Left colon (tissue), 2 donors: Measurements from ENCODE around the gene CTNNA3. TPM values are rescaled to one million over a fixed set of nuclear protein-coding genes. Genes with fewer than 3 reads are reported as not detected.
A peak's percentile ranks its signal among the peaks of the same experiment; 100 is the strongest.
"Not testable (repeated sequence)": the region's sequence is repeated elsewhere in the genome, so short reads cannot be mapped to it uniquely, and the experiment has no call there.

Experiments used
- ATAC-seq: fragments of 200-7000 bp; cut with Tn5 transposase; one replicate; pipeline ENCODE4 v1.9.1; 2020; ENCODE audit warnings: mild to moderate bottlenecking, moderate library complexity
- DNase-seq, 2 donors: peaks; one replicate each; pipeline ENCODE4 v3.0.0-alpha.2; 2020
- intact Hi-C, 2 donors: fragments of 100-400 bp; cut with DNase I in 1 of 2; cut with micrococcal nuclease in 1 of 2; formaldehyde crosslinking; loops; one replicate each; pipeline versions ENCODE4 v1.11.2 to v1.14.0; 2022; cut with DNase I, micrococcal nuclease
- total RNA-seq, 2 donors: library from RNA; stranded (reverse); fragmentation: NEBNext Ultra II Directional; extraction: Animal tissue kit (Norgen Biotek cat#: 25700); gene quantifications; one replicate each; pipeline ENCODE4 v1.2.1, GENCODE V29; 2021
- donor health status: DM: no; HTN: no; CAD: no.
- donor health status: DM: yes; HTN: yes; CAD: no.

Gene CTNNA3
- total RNA-seq, 2 donors from 2014 or later: 0.21 to 1.0 TPM

DNA sequence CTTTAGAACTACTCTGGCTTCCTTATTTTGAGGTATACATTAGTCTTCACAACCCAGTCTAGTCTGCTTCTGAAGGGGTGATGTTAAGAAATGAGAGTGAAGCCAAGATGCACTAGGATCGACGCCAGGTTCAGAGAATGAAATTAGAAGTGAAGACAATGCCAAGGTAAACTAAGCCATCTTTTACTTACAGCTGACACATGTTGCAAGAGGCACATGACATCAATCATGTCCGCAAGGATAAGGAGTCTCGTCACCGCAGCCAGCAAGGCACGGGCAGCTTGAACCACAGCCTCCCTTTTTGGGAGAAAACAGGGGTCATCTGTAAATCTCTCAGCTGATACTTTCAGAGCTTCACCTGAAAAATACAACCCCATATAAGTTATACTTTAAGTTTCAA, 156.7 kb downstream of the CTNNA3 start:
- intact Hi-C loops: no loop called here
- no peak for ATAC-seq

DNA sequence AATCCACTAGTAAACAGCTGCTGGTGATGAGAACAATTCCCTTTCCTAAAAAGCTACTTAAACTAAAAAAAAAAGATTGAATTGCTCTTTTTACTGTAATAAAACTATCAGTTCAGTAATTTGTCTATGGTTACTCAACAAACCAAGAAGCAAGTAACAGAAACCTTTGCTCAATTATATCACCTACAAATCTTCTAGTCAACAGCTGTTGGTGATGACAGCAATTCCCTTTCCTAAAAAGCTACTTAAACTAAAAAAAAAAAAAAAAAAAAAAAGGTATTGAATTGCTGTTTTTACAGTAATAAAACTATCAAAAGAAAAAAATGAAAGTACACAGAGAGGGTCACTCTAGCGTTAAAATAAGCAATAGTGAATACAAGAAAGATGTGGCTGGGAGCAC, 158.1 kb downstream of the CTNNA3 start:
- DNase-seq (no peak), ATAC-seq (no peak)
- intact Hi-C loops: no loop called here

More for the DNA sequence above, 156.7 kb downstream of the CTNNA3 start:
- no peak for DNase-seq

DNA sequence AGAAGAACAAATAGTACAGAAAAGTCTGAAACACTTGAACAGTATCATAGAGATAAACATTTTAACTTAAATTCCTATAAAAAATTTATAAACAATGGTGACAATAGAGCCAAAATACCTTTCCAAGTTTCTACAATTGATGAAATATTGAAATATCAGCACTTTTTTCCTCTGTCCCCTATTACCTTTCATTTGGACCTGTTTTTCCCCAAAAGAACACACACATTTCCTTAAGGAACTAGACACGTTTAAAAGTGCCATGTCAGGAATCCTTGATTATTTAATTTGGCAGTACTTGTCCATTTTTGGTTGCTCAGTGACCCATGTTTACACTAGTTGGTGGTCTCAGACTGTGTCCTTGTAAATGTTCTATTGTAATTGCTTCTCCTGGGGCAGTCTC, 162.6 kb downstream of the CTNNA3 start:
- intact Hi-C loops: no loop called here
- ATAC-seq (no peak), DNase-seq (no peak)

DNA sequence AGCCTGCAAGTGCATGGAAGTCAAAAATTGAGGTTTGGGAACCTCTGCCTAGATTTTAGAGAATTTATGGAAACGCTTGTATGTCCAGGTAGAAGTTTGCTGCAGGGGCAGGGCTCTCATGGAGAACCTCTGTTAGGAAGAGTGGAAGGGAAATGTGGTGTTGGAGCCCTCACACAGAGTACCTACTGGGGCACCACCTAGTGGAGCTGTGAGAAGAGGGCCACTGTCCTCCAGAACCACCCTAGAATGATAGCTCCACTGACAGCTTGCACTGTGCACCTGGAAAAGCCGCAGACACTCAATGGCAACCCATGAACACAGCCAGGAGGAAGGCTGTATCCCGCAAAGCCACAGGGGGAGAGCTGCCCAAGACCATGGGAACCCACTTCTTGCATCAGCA, 165.0 kb downstream of the CTNNA3 start:
- DNase-seq, intact Hi-C loops, ATAC-seq: not testable (repeated sequence)

DNA sequence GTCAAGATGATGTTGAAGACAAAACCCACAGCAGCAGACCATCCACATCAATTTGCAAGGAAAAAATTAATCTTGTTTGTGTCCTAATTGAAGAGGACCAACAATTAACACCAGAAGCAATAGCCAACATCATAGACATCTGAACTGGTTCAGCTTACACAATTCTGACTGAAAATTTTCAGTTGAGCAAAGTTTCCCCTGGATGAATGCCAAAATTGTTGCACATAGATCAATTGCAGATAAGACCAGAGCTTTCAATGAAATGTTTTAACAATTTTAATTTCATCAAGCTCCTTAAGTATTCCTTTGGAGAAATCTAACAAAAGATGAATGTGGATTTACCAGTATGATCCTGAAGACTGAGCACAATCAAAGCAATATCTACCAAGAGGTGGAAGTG, 168.6 kb downstream of the CTNNA3 start:
- ATAC-seq (no peak), DNase-seq (no peak)
- intact Hi-C loops: no loop called here

DNA sequence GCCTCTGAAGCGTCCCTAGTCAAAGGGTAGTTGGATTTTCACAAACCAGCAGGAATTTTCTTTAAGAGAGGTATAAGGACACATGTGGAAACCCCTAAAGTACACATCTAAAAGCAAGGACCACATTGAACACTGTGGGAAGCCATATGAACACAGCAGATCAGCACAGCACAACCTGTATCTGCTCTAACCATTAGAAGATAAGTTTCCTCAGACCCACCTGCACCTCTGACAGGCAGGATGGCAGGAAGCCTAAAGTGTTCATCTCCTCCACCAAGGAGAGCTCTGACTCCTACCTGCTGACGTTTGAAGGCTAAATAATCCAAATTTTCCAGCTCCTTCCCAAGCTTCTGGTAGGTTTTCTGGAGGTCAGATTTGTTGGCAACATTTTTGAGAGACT, 174.4 kb downstream of the CTNNA3 start:
- ATAC-seq (no peak), DNase-seq (no peak)
- intact Hi-C loops: no loop called here

DNA sequence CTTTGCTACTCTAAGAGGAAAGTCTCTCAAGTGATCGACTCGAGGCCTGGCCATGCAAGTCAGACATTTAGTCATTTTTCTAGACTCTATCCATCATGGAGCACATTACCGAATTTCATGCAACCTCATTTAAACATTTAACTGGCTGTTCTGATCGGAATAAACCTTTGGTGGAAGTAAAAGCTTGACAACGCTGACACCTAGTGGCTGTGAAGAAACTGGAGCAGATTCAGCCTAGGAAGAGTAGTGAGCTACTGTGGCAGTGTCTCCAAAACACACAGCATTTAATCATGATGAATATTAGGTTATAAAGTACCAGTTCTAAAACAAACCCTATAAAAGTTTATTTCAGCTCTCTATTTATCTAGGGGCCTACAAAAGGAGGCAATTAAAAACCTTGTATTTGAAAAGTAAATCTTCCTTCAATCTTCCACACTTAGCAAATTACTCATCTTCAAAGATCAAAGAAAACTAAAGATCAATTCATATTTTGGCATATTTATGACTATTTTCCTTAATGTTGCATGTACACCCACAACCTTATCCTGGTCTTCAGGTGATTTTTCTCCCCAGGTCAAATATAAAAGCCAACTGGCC, 175.0 kb downstream of the CTNNA3 start:
- intact Hi-C loops: no loop called here
- DNase-seq (no peak), ATAC-seq (peak; percentile 61)

DNA sequence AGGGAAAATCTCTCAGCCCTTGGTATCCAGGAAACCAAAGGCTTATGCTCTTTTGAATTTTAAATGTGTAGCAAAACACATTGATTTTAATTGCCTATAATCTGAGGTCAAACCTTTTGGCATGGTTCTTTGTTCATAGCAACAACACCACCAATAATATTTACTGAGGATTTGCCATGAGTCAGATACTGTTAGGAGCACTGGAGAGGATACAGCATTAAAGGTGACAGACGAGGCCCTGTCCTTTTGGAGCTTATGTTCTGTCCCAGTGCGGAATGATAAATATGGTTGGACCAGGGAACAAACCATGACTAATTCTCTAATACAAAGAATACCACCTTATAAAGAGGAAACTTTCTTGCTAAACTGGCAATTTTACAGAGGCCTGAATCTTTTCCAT, 176.6 kb downstream of the CTNNA3 start:
- ATAC-seq (no peak), DNase-seq (no peak)
- intact Hi-C loops: no loop called here

DNA sequence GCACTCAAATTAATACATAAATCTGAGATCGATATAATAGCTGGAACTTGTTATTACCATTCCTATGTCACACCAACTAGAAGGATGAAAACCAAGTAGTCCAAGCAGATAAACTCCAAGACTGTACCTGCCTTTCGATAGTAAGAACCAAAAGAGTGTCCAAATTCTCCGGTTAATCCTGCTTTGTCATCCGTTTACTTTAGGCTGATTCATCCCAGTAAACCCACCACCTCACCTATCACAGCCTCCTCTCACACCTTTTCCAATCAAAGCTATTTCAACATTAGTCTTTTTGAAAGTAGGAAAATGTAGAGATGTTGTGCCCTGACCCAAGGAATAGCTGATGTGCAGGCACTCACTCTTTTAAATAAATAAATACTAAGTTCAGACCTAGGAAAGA, 177.2 kb downstream of the CTNNA3 start:
- DNase-seq (no peak), ATAC-seq (no peak)
- intact Hi-C loops: no loop called here

DNA sequence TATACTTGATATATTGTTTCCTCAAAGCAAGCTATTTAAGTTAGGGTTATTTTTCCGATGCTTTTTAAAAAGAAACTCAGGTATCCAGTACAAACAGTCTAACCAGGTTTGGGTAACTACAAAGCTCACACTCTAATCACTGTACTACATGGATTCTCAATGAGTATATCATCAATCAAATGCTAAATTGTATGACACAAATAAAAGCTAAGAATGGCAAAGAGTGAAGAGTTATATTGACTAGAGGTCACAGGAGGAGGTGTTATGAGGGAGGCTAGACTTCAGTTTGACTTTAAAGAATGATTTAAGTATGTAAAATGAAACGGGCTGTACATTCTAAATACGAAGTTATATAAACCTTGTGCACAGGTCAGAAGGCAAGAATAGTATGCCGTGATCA, 178.0 kb downstream of the CTNNA3 start:
- no peak for DNase-seq
- ATAC-seq: no peak
- intact Hi-C loops: no loop called here

DNA sequence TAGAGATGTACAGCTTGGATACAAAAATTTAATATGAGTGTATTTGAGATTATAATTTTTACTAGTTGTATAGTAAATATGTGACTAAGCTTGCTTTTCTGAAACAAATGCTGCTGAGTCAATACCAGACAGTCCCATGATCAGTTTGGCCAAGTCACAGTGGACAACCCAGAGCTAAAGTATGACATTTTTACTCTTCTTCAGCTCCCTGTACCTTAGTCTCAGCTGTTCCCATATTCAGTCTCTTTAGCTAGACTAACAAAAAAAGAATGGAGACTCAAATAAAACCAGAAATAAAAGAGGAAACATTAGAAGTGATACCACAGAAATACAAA, 189.3 kb downstream of the CTNNA3 start:
- intact Hi-C loops: no loop called here
- DNase-seq: no peak
- ATAC-seq: no peak

DNA sequence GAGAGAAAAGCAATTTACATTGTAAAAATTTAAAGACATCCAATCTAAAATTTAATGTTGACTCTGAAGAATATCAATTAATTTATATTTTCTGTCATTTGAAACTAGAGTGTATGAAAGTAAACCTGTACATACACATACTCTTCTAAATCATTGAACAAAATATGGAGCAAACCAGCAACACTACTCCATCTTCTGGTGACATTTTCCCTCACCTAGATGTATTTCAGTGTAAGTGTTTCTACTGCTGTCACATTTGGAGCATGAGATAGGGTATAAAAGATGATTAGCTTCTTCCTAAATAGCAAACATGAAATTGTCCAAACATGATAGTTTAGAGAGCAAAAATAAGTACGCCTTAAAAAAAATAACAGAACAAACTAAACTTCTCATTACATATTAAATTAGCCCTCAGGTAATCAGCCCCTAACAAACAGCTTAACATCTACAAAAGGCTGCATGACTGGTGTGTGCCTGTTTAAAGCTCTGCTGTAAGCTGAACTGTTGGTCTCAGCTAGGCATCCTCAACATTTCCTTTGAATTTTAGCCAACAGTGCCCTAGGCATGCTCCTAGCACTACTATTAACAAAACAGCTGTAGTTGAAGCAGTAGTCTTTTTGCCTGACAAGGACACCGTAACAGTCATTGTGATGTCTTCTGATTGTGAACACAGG, 189.8 kb downstream of the CTNNA3 start:
- DNase-seq (no peak), ATAC-seq (no peak)
- intact Hi-C loops: no loop called here

DNA sequence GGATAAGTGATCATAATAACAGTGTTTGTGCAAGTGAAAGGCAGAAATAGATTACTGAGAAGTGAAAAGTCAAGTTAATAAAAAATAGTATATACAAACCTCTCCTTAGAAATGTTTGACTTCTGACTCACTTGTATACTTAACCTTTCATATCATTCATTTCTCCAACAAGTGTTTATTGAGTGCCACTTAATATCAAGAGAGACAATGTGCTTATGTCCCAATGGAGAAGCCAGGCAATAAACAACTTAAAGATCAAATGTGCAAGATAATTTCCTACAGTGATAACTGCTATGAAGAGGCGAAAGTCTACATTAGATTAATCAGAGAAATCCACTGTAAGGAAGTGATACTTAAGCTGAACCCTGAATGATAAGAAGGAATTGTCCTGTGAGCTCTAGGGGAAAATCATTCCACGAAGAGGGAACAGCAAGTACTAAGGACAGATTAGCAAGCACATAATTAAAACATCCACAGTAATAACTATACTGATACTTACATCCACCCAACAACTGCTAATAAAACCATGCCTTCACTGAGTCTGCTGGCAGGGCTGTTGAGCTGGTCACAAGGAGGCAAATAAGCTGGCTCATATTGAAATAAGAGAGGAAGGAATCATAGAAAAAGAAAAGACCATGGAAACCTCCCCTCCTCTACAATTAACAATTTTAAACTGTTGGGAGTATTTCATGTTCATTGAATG, 203.5 kb downstream of the CTNNA3 start:
- ATAC-seq (no peak), DNase-seq (no peak)
- intact Hi-C loops: no loop called here

DNA sequence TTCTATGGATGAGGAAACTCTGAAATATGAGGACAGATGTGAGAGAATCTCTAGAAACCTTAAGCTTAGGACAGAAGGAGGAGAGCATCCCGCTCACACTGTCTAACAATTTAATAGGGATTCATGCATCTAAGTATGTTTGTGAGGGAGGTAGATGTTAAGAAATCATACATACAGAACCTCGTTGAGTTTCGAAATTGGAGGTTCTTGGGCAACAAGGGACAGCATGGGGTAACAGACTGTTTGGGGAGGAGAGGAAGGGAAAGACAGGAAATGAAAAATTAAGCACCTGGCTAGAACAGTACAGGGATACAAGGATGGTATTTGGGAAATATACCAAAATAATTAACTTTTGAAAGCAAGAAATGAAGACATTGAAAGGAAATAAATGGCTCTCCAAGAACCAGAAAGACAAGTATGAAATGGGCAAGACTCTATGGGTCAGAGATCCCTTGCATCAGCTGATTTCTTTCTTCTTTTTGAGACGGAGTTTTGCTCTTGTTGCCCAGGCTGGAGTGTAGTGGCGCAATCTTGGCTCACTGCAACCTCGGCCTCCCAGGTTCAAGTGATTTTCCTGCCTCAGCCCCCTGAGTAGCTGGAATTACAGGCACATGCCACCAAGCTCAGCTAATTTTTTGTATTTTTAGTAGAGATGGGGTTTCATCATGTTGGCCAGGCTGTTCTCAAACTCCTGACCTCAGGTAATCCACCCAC, 207.9 kb downstream of the CTNNA3 start:
- intact Hi-C loops: no loop called here
- no peak for DNase-seq
- ATAC-seq: no peak

DNA sequence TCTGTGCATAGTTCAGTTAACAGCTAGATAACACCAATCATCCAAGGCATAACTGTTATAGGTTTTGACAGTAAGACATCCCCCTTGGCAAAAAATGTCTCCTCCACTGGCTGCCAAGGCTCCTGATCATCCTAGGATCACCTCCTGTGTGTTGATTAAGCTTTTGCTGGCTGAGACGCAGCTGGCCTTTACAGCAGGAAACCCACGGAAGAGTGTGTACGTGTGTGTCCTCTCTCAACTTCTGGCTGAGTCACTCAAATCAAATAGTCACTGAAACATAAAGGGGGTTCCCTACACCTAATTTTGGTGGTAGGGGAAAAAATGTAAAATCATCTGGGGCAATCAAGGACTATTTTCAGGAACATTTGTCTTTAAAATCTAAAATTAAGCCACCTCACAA, 208.8 kb downstream of the CTNNA3 start:
- DNase-seq (no peak), ATAC-seq (no peak)
- intact Hi-C loops: no loop called here

DNA sequence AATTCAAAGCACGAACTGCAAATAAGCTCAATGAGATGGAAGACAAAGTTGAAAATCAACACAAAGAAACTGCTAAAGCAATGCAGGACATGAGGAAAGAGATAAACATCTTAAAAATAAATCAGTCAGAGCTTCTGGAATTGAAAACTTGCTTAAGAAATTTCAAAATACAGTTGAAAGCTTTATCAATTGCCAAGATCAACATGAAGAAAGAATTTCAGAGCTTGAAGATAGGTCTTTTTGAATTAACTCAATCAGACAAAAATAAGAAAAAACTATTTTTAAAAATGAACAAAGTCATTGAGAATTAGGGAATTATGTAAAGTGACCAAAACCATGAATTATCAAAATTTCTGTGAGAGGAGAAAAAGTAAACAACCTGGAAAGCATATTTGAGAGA, 218.1 kb downstream of the CTNNA3 start:
- ATAC-seq: no peak
- no peak for DNase-seq
- intact Hi-C loops: no loop called here

DNA sequence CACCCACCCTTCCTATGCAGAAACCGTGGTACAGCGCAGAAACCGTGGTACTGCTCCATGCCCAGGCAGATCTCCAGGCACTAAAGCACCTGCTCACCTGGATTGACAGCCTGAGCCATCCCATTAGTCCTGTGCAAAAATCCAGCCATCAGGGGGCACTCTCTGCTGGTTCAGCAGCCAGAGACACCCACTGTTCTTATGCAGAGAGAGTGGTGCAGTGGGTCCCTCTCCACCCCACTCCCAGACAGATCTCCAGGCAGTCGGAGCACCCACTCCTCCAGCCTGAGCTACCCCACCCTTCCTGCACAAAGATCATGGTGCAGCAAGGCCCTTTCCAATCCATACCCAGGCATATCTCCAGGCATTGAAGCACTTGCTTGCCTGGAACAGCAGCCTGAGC, 219.8 kb downstream of the CTNNA3 start:
- intact Hi-C loops: no loop called here
- DNase-seq (no peak), ATAC-seq (no peak)

DNA sequence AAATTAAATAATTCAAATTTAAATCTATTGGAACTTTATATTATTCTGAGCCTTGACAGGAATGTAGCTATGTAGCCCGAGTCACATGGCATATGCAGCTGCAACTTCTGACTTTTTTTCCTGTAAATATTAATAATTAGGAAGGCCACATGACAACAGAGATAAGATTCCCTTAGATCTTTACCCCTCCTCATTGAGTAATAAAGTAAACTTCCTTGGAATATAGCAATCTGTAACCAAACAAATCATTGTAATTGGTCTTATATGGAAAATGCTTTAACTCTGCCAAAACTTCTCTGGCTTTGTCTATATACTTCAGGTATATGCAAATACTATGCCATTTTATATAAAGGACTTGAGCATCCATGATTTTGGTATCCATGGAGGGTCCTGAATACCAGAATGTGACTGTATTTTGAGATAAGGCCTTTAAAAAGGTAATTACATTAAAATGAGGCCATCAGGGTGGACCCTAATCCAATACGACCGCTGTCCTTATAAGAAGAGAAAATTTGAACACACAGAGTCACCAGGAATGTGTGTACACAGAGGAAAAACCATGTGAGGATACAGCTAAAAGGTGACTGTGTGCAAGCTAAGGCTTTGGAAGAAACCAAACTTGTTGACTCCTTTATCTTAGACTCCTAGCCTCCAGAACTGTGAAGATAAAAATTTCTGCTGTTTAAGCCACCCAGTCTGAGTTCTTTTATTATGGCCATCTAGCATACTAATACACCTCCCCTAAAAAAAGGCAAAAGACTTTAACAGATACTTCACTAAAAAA, 222.0 kb downstream of the CTNNA3 start:
- ATAC-seq (no peak), DNase-seq (no peak)
- intact Hi-C loops: no loop called here

DNA sequence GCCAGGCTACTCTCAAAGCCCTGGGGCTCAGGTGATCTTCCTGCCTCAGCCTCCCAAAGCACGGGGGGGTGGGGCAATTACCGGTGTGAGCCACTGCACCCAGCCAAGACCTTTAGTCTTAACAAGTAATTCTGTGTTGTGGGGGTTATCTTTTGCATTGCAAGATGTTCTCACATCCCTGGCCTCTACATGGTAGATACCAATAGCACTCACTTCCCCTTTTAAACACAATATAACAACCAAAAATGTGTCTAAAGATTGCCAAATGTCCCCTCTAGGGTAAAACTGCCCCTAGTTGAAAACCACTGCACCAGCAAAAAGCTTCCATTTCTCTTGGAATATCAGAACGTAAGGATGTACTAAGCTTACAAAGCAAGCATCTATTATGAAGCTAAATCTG, 225.0 kb downstream of the CTNNA3 start:
- intact Hi-C loops: no loop called here
- ATAC-seq (no peak), DNase-seq (no peak)
